ENCODE measurements around the gene HOPX. TPM values are rescaled to one million over a fixed set of nuclear protein-coding genes. Genes with fewer than 3 reads are reported as not detected.
A peak's percentile ranks its signal among the peaks of the same experiment; 100 is the strongest.

Gene HOPX
- total RNA-seq, 1 donor from 2014 or later, result 2.6 TPM

DNA sequence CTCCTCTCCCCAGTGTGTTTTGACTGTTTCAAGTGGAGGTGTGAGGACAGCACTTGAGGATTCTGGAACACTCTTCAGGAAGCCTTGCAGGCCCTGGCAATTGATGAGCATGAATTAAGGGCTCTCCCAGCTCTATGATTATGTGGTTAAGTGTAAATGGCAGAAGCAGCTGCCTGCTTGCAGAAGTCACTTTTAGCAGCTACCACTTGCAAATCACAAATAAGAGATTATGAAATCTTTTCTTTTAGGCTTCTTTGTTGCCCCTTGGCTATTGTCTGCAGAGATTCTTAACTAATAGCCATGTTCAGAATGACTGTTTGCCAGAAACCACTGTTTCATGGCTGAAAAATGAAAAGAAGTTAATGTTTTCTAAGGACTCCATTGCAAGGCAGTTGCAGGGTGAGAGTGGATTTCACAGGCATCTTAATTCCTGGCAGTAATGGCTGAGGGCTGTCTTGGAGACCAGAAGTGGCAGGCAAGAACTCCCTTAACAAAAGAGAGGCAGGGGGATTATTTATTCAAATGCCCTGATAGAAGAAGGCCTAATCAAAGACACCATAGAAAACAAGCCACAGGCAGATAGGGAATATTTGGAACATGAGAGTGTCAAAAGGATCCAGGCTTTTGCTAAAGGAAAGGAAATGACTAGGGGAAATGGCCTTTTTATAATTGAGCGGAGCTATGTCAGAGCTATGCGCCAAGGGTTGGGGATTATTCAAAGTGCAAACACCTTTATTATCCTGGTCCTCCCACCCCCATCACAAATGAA lies 8.3 kb upstream of the HOPX start:
- no peak overlapping the region for H2AFZ ChIP-seq (replicated peaks)
- Mint-ChIP-seq H3K36me3 (no peaks in the 10 kb centered on the region), H3K27ac (peak overlapping the region; percentile 5), H3K9me3 (no peaks in the 10 kb centered on the region), H3K4me1 (peaks cover 34% of the 10 kb centered on the region), H3K4me3 (no peak overlapping the region), H3K27me3 (ENCODE audit: insufficient read depth, low read depth) (peaks cover 9% of the 10 kb centered on the region)
- H3K9ac ChIP-seq, result no peak overlapping the region
- no peak overlapping the region for H3K27ac ChIP-seq
- H4K20me1 ChIP-seq (ENCODE audit: low read depth), result no peaks in the 10 kb centered on the region
- DNase-seq (ENCODE audit: low spot score), result peak; percentile 25
- H3K4me1 ChIP-seq, result peaks cover 19% of the 10 kb centered on the region
- TF ChIP-seq, protein P1, sequence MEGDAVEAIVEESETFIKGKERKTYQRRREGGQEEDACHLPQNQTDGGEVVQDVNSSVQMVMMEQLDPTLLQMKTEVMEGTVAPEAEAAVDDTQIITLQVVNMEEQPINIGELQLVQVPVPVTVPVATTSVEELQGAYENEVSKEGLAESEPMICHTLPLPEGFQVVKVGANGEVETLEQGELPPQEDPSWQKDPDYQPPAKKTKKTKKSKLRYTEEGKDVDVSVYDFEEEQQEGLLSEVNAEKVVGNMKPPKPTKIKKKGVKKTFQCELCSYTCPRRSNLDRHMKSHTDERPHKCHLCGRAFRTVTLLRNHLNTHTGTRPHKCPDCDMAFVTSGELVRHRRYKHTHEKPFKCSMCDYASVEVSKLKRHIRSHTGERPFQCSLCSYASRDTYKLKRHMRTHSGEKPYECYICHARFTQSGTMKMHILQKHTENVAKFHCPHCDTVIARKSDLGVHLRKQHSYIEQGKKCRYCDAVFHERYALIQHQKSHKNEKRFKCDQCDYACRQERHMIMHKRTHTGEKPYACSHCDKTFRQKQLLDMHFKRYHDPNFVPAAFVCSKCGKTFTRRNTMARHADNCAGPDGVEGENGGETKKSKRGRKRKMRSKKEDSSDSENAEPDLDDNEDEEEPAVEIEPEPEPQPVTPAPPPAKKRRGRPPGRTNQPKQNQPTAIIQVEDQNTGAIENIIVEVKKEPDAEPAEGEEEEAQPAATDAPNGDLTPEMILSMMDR (IDR thresholded peaks at IDR 0.05), result no peak
- TF ChIP-seq EZH2 (IDR thresholded peaks at IDR 0.05) (no peak), EZH2phosphoT487 (IDR thresholded peaks at IDR 0.05) (no peak)
- H3K9me3 ChIP-seq (ENCODE audit: low read depth), result no peaks in the 10 kb centered on the region
- no peaks in the 10 kb centered on the region for H3K36me3 ChIP-seq
- no peak overlapping the region for H3K4me3 ChIP-seq
- no peak overlapping the region for H3K4me2 ChIP-seq
- no peaks in the 10 kb centered on the region for H3K27me3 ChIP-seq
- H3F3A ChIP-seq (ENCODE audit: low read depth), result peaks cover 7% of the 10 kb centered on the region
- no peaks in the 10 kb centered on the region for H3K79me2 ChIP-seq (ENCODE audit: low read depth)

DNA sequence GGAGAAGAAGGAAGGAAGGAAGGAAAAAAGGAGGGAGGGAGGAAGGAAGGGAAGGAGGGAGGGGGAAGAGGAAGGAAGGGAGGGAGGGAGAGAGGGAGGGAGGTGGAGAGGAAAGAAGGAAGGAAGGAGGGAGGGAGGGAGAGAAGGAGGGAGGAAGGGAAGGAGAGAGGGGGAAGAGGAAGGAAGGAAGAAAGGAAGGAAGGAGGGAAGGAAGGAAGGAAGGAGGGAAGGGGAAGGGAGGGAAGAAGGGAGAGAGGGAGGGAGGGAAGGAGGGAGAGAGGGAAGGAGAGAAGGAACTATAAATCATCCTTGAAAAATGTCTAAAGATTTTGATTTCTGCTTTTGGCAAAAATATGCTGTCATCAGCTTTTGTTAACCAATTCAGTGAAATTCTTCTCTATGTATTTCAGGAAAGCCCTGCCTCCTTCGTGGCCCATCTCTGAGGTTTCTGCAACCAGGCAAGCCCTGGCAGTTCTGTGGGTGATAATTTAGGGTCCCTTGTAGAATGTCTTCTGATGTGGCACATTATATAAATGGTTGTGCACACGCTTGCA lies 7.1 kb upstream of the HOPX start:
- Mint-ChIP-seq H3K27me3 (ENCODE audit: insufficient read depth, low read depth) (peaks cover 9% of the 10 kb centered on the region), H3K27ac (no peak overlapping the region), H3K4me3 (no peak overlapping the region), H3K36me3 (no peaks in the 10 kb centered on the region), H3K4me1 (peaks cover 34% of the 10 kb centered on the region), H3K9me3 (no peaks in the 10 kb centered on the region)
- H3K9ac ChIP-seq, result no peak overlapping the region
- no peaks in the 10 kb centered on the region for H3K27me3 ChIP-seq
- peaks cover 7% of the 10 kb centered on the region for H3F3A ChIP-seq (ENCODE audit: low read depth)
- no peak overlapping the region for H3K4me3 ChIP-seq
- H3K36me3 ChIP-seq, result no peaks in the 10 kb centered on the region
- H2AFZ ChIP-seq (replicated peaks), result no peak overlapping the region
- H3K27ac ChIP-seq, result no peak overlapping the region
- no peaks in the 10 kb centered on the region for H3K79me2 ChIP-seq (ENCODE audit: low read depth)
- TF ChIP-seq EZH2phosphoT487 (IDR thresholded peaks at IDR 0.05), result no peak
- TF ChIP-seq, protein P1 (IDR thresholded peaks at IDR 0.05), result no peak
- no peak for TF ChIP-seq EZH2 (IDR thresholded peaks at IDR 0.05)
- H3K4me2 ChIP-seq, result no peak overlapping the region
- peaks cover 19% of the 10 kb centered on the region for H3K4me1 ChIP-seq
- H4K20me1 ChIP-seq (ENCODE audit: low read depth), result no peaks in the 10 kb centered on the region
- no peak for DNase-seq (ENCODE audit: low spot score)
- H3K9me3 ChIP-seq (ENCODE audit: low read depth), result no peaks in the 10 kb centered on the region

DNA sequence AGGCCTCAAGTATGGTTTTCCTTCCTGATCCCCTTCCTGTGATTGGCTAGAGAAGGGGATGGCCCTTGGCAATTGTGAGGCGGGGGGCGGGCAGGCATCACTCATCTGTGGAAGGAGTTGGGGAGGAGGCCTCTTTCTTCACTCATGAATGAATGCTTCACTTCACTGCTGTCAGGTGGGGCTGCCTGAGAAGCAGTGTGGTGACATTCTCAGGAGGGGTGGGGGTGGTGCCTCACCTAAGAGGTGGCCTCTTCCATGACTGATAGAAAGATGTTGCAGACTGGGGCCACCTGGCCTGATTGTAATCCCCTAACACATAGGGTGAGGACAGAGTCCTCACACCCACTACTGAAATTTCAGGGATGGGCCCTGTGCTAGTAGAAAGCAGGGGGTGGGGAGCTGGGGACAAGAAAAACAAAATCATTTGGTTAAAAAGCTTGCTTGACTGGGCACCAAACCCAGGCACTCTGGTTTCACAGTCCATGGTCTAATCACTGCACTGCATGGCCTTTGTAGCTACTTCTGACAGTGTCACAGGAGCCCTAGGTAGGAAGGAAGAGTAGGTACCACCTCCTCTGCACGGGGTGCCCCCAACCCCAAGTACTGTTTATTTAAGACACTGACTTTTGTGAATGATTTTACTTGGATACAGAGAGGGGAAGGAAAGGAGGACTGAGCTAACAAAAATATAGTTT lies 5.6 kb upstream of the HOPX start:
- Mint-ChIP-seq H3K27ac (peak overlapping the region; percentile 92), H3K27me3 (ENCODE audit: insufficient read depth, low read depth) (peaks cover 9% of the 10 kb centered on the region), H3K36me3 (no peaks in the 10 kb centered on the region), H3K4me3 (no peak overlapping the region), H3K4me1 (peaks cover 31% of the 10 kb centered on the region), H3K9me3 (no peaks in the 10 kb centered on the region)
- no peak overlapping the region for H3K9ac ChIP-seq
- H3K27ac ChIP-seq, result no peak overlapping the region
- H3K9me3 ChIP-seq (ENCODE audit: low read depth), result no peaks in the 10 kb centered on the region
- no peak overlapping the region for H3K4me3 ChIP-seq
- no peaks in the 10 kb centered on the region for H4K20me1 ChIP-seq (ENCODE audit: low read depth)
- H3K27me3 ChIP-seq, result no peaks in the 10 kb centered on the region
- DNase-seq (ENCODE audit: low spot score), result no peak
- peaks cover 18% of the 10 kb centered on the region for H3K4me1 ChIP-seq
- H2AFZ ChIP-seq (replicated peaks), result no peak overlapping the region
- H3K4me2 ChIP-seq, result no peak overlapping the region
- TF ChIP-seq EZH2 (IDR thresholded peaks at IDR 0.05) (no peak), EZH2phosphoT487 (IDR thresholded peaks at IDR 0.05) (no peak)
- TF ChIP-seq, protein P1 (IDR thresholded peaks at IDR 0.05), result no peak
- no peaks in the 10 kb centered on the region for H3K79me2 ChIP-seq (ENCODE audit: low read depth)
- H3K36me3 ChIP-seq, result no peaks in the 10 kb centered on the region
- no peaks in the 10 kb centered on the region for H3F3A ChIP-seq (ENCODE audit: low read depth)

Measured in neural progenitor cell (in vitro differentiated cells).